Naive B cell (primary cell): ENCODE measurements around the gene CCN2. TPM values are rescaled to one million over a fixed set of nuclear protein-coding genes. Genes with fewer than 3 reads are reported as not detected.
A peak's percentile ranks its signal among the peaks of the same experiment; 100 is the strongest.

Experiments
- ATAC-seq, 2 donors: fragments of 150-1000 bp; cut with Tn5 transposase; 2 replicates each; pipeline ENCODE4 v1.10.0; 2021; ENCODE audit warnings: low read depth in 2 of 2, mild to moderate bottlenecking in 2 of 2, moderate library complexity in 2 of 2
- DNase-seq: peaks from one replicate; pipeline ENCODE4 v3.0.0; 2022
- H3K27ac Mint-ChIP-seq, 6 donors: one replicate each; pipeline ENCODE4 v1.8.0; 2020 to 2022; ENCODE audit warnings: mild to moderate bottlenecking in 6 of 6, mixed read lengths in 6 of 6, moderate library complexity in 5 of 6, inconsistent platforms in 2 of 6
- H3K27me3 Mint-ChIP-seq, 3 donors: one replicate each; pipeline ENCODE4 v1.8.0; 2021 to 2022; ENCODE audit warnings: mixed read lengths in 3 of 3, mild to moderate bottlenecking in 1 of 3
- H3K36me3 Mint-ChIP-seq, 2 donors: one replicate each; pipeline ENCODE4 v1.8.0; 2020 to 2022; ENCODE audit warnings: mixed read lengths in 2 of 2, inconsistent platforms in 1 of 2, mild to moderate bottlenecking in 1 of 2
- H3K4me1 Mint-ChIP-seq, 3 donors: one replicate each; pipeline ENCODE4 v1.8.0; 2020 to 2022; ENCODE audit warnings: mixed read lengths in 3 of 3, inconsistent platforms in 1 of 3, mild to moderate bottlenecking in 1 of 3, moderate library complexity in 1 of 3
- H3K4me3 Mint-ChIP-seq, 8 donors: one replicate each; pipeline ENCODE4 v1.8.0; 2020 to 2022; ENCODE audit warnings: mild to moderate bottlenecking in 8 of 8, mixed read lengths in 8 of 8, moderate library complexity in 8 of 8, inconsistent platforms in 2 of 8
- H3K9me3 Mint-ChIP-seq, 7 donors: one replicate each; pipeline ENCODE4 v1.8.0; 2020 to 2022; ENCODE audit warnings: mixed read lengths in 7 of 7, mild to moderate bottlenecking in 5 of 7, inconsistent platforms in 2 of 7, moderate library complexity in 1 of 7
- polyA plus RNA-seq, 6 donors: library from polyadenylated mRNA; unstranded; fragments of 300-500 nt; fragmentation: Illumina TruSeq; gene quantifications; one replicate each; pipeline ENCODE4 v1.2.3, GENCODE V29; 2021; ENCODE audit warnings: low read depth in 6 of 6

Gene CCN2
- polyA plus RNA-seq, 6 donors from 2014 or later: 1.3 to 7.9 (median 3.5) TPM; not detected in 1

DNA sequence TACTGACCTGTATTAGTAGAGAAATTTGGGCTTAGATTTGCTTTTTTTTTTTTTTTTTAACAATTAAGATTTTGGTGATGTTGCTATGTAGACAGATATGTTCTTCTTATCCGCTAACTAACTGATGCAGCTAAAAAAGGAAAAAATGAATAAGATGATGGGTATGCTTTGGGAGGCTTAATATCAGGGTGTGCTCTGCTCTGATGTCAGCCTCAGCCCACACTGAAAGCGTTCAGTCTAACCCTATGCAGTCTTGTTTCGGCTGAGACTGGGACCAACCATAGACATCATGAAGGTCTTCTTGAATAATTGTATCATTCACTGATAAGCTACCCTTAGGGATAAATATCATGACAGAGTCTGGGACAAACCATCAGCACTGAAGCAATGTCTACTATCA, 6.9 kb upstream of the CCN2 start:
- ATAC-seq: no peak
- H3K4me3 Mint-ChIP-seq: no peak overlapping the region
- no peak overlapping the region for H3K27ac Mint-ChIP-seq
- peaks cover 0 to 15% (median 13%) of the 10 kb centered on the region in 3 donors for H3K27me3 Mint-ChIP-seq
- H3K36me3 Mint-ChIP-seq: no peaks in the 10 kb centered on the region
- no peaks in the 10 kb centered on the region for H3K4me1 Mint-ChIP-seq
- no peak for DNase-seq
- no peaks in the 10 kb centered on the region for H3K9me3 Mint-ChIP-seq

DNA sequence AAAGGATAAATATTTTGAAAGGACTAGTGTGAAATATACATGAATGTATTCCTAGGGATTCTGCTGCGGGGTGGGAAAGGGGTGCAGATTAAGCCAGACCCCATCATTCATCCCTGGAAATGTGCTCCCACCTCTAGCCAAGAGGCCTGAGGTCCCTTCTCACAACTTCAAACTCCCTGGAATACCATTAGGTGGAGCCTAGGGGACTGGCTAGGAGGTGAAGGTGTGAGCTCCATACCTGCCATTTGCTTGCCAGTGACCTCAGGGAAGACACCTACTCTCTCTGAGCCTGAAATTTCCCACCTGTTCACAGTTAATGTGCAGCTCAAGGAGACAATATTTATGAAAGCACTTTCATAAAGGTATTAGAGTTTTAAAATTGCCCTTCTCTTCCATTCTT, 4.7 kb upstream of the CCN2 start:
- Mint-ChIP-seq H3K27ac (no peak overlapping the region), H3K4me3 (no peak overlapping the region), H3K27me3 (peaks cover 0 to 26% (median 25%) of the 10 kb centered on the region in 3 donors), H3K9me3 (no peaks in the 10 kb centered on the region), H3K4me1 (peaks cover 7% of the 10 kb centered on the region in 3 donors), H3K36me3 (no peaks in the 10 kb centered on the region)
- DNase-seq (no peak), ATAC-seq (no peak)

DNA sequence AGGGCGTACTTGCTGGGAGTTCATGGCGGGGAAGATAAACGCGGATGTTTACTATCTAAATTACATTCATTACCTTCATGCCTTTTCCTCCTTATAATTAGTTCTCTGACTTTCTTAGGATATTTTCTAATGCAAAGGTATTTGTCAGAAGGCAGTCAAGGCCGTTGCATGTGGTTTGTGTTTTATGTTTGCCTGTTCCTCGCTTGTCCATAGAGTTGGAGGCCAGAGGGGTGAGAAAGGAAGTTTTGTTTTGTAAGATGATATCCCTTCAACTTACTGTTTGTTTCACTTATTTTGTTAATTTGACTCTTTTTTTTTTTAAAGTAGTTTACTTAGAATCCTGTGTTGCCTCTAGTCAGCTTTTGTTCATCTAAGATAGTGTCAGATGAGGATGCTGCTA, 4.0 kb upstream of the CCN2 start:
- ATAC-seq (no peak), DNase-seq (no peak)
- H3K4me1 Mint-ChIP-seq: peaks cover 10 to 11% (median 10%) of the 10 kb centered on the region in 3 donors
- H3K9me3 Mint-ChIP-seq: no peaks in the 10 kb centered on the region
- no peaks in the 10 kb centered on the region for H3K36me3 Mint-ChIP-seq
- H3K4me3 Mint-ChIP-seq: no peak overlapping the region
- no peak overlapping the region for H3K27ac Mint-ChIP-seq
- H3K27me3 Mint-ChIP-seq: peaks cover 3 to 26% (median 25%) of the 10 kb centered on the region in 3 donors

DNA sequence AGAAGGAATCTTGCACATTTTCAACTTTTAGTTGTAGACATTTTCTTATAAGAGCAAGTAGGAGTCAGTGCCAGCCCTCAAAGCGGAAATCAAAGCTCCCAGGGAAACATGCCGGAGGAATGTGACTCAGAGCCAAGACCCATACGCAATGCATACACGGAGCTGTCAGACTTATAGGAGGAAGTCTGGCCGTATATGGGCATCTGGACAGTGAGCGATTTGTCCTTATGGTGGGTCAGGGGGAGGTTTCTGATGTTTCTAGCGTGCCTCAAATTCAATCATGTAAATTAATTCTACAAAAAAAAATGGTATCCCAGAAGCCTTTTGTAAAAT, 3.6 kb upstream of the CCN2 start:
- peaks cover 5 to 26% (median 25%) of the 10 kb centered on the region in 3 donors for H3K27me3 Mint-ChIP-seq
- H3K27ac Mint-ChIP-seq: no peak overlapping the region
- peaks cover 14 to 15% (median 14%) of the 10 kb centered on the region in 3 donors for H3K4me1 Mint-ChIP-seq
- H3K9me3 Mint-ChIP-seq: no peaks in the 10 kb centered on the region
- H3K36me3 Mint-ChIP-seq: no peaks in the 10 kb centered on the region
- DNase-seq: no peak
- ATAC-seq: no peak
- no peak overlapping the region for H3K4me3 Mint-ChIP-seq

DNA sequence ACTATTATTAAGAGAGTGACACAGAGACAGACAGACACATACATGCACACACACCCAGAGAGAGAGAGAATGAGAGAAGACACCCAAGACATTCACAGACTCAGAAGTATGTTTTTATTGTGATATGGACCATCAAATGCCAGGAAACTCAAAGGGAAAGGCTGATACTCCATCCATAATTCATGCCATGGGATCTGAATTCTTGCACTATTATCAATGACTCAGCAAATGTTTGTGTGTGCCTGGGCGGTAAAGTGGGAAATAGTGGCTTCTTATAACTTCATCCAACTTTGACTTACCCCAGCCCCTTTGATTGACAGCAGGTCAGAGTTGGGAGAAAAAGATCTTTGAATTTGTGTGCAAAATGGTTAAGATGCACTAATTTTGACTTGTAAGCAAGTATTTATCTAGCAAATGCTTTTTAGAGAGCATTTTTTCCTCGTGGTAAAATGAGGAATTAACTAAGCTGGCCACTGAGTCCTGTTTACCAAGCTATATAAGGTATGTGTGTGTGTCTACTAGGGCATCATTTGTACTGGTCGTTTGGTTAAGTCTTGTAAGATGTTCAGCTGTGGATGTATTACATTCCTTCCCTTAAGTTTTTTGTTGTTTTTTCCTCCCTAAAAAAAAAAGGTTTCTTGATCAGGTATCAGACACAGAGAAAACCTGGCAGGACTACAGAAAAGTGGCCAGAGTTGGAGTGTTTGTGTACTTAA, 3.0 kb upstream of the CCN2 start:
- Mint-ChIP-seq H3K4me3 (no peak overlapping the region), H3K9me3 (no peaks in the 10 kb centered on the region), H3K36me3 (no peaks in the 10 kb centered on the region), H3K27me3 (peaks cover 5 to 26% (median 25%) of the 10 kb centered on the region in 3 donors), H3K27ac (no peak overlapping the region), H3K4me1 (peaks cover 14 to 21% (median 19%) of the 10 kb centered on the region in 3 donors)
- ATAC-seq (no peak), DNase-seq (no peak)

DNA sequence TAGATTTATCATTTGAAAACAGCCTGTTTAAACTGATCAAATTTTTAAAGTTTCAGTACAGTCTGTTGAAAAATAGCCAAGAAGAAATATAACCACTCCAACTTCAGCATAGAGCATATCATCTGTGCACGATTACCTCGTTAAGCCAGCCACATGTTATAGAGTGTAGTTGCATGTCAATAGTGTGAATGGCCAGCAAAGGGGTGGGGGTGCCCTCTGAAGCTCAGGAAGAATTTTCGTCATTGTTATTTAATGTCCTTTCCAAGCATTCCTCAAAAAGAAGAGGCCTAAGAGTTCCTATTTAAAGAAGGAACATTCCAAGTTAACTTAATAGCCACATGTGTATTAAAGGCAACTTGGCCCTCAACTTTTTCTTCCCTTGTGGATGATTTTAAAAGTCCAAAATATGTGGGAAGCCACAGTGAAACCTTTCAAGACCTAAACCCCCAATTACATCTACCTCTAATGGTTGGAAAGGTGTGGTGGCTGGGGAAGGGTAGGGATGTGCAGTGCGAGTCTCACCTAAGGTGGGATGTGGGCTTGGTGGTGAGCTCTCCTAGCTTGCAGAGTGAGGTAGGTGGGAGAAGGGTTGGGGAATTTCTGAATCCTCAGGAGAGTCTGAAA, 1.8 kb upstream of the CCN2 start:
- H3K27ac Mint-ChIP-seq: no peak overlapping the region
- H3K36me3 Mint-ChIP-seq: no peaks in the 10 kb centered on the region

DNA sequence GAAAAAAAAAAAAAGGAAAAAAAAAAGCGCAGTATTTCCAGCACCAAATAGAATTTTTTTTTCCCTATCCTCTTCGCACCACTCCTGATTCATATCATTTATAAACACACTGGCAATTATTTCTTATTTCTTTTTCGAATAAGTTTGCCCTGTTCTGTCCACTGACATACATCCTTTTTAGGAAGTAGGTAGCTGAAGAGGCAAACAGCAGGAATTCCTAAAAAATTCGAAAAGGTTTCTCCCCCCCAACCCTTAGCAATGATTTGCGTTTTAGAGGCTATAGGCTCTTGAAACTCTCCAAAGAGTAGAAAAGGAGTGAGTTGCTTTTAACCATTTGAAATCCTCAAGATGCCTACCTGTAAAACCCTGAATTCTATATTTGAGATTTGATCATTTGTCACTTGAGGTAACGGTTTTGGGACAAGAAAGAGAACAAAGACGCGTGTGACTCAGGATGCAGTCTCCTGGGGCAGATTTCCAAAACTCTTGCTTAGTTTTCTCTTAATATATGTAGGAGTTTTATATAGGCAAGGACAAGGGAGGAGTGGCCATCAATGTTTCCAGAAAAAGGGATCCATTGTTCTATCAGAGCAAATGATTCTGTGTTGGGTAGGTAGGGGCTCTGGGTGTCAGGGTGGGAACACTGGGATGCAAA, 531 bp upstream of the CCN2 start:
- Mint-ChIP-seq H3K27me3 (peaks cover 5 to 26% (median 25%) of the 10 kb centered on the region in 3 donors), H3K27ac (peak overlapping the region in 1 of 6 donors; percentile 21), H3K9me3 (no peaks in the 10 kb centered on the region), H3K4me1 (peaks cover 16 to 28% (median 22%) of the 10 kb centered on the region in 3 donors), H3K36me3 (no peaks in the 10 kb centered on the region), H3K4me3 (peak overlapping the region; percentile 86 to 94 (median 88))
- DNase-seq (no peak), ATAC-seq (no peak)

More for the DNA sequence above, 1.8 kb upstream of the CCN2 start:
- Mint-ChIP-seq H3K4me3 (peak overlapping the region in 1 of 8 donors; percentile 89), H3K9me3 (no peaks in the 10 kb centered on the region), H3K4me1 (peaks cover 14 to 24% (median 20%) of the 10 kb centered on the region in 3 donors), H3K27me3 (peaks cover 5 to 26% (median 25%) of the 10 kb centered on the region in 3 donors)
- DNase-seq (no peak), ATAC-seq (no peak)

DNA sequence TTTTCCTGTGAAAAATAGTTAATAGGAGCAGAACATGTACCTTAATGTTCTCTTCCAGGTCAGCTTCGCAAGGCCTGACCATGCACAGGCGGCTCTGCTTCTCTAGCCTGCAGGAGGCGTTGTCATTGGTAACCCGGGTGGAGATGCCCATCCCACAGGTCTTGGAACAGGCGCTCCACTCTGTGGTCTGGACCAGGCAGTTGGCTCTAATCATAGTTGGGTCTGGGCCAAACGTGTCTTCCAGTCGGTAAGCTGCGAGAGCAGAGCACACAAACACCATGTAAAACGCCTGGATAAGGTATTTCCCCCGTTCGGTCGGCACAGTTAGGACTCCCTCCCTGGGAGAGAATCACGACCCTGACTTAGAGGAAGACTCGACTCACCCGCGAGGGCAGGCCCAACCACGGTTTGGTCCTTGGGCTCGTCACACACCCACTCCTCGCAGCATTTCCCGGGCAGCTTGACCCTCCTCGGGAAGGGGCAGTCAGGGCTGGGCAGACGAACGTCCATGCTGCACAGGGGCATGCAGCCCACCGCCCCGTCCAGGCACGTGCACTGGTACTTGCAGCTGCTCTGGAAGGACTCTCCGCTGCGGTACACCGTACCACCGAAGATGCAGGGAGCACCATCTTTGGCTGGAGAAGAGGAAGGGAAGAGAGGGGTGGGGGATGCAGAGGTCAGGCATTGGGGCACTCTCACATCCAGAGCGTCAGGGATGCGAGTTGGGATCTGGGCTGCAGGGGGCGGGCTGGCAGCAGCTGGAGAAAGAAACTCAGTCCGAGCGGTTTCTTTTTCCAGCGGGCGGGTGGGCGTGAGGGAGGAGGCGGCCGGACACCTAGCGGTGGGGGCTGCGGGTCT, 1.0 kb downstream of the CCN2 start:
- H3K4me3 Mint-ChIP-seq: peak overlapping the region; percentile 88 to 96 (median 92)
- no peaks in the 10 kb centered on the region for H3K9me3 Mint-ChIP-seq
- peak; percentile 64 to 67 for ATAC-seq
- no peaks in the 10 kb centered on the region for H3K36me3 Mint-ChIP-seq
- H3K4me1 Mint-ChIP-seq: peaks cover 21 to 33% (median 27%) of the 10 kb centered on the region in 3 donors
- DNase-seq: peak; percentile 29
- H3K27ac Mint-ChIP-seq: peak overlapping the region in 2 of 6 donors; percentile 34 to 92
- peaks cover 5 to 26% (median 19%) of the 10 kb centered on the region in 3 donors for H3K27me3 Mint-ChIP-seq

DNA sequence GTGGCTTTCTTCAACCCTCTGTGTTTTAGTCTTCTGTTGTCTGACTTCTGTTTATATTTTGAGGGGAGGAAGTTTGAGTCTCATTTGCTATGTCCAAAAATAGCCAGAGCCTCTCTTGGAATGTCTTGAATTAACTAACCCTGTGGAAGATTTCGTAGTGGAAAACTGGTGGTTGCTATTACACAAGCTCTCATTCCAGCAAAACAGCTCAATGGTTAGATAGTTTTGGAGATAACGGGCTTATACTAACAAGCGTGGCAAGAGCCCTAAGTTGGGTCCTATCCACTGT, 1.6 kb downstream of the CCN2 start:
- H3K9me3 Mint-ChIP-seq: no peaks in the 10 kb centered on the region
- no peak overlapping the region for H3K27ac Mint-ChIP-seq
- ATAC-seq (no peak), DNase-seq (no peak)
- no peaks in the 10 kb centered on the region for H3K36me3 Mint-ChIP-seq
- peaks cover 5 to 25% (median 17%) of the 10 kb centered on the region in 3 donors for H3K27me3 Mint-ChIP-seq
- H3K4me1 Mint-ChIP-seq: peaks cover 21 to 33% (median 27%) of the 10 kb centered on the region in 3 donors
- peak overlapping the region; percentile 88 to 96 (median 92) for H3K4me3 Mint-ChIP-seq

DNA sequence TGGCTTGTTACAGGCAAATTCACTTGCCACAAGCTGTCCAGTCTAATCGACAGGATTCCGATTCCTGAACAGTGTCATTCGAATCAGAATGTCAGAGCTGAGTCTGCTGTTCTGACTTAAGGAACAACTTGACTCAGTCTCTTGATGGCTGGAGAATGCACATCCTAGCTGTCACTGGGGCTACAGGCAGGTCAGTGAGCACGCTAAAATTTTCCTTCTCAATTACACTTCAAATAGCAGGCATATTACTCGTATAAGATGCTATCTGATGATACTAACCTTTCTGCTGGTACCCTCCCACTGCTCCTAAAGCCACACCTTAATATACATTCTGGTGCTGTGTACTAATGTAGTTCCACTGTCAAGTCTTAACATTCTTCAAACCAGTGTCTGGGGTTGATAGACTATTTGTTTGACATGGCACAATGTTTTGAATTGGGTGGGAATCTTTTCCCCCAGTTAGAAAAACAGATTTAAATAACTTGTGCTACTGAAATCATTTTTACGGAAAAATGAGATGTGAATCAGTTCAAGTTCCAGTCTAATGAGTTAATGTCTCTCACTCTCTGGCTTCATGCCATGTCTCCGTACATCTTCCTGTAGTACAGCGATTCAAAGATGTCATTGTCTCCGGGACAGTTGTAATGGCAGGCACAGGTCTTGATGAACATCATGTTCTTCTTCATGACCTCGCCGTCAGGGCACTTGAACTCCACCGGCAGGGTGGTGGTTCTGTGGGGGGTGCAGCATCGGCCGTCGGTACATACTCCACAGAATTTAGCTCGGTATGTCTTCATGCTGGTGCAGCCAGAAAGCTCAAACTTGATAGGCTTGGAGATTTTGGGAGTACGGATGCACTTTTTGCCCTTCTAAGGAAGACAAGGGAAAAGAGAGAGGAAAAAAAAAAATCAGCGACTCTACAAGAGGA, 2.2 kb downstream of the CCN2 start:
- H3K36me3 Mint-ChIP-seq: no peaks in the 10 kb centered on the region
- peaks cover 5 to 19% (median 14%) of the 10 kb centered on the region in 3 donors for H3K27me3 Mint-ChIP-seq
- DNase-seq (no peak), ATAC-seq (no peak)
- peaks cover 21 to 33% (median 27%) of the 10 kb centered on the region in 3 donors for H3K4me1 Mint-ChIP-seq
- H3K9me3 Mint-ChIP-seq: no peaks in the 10 kb centered on the region
- H3K4me3 Mint-ChIP-seq: peak overlapping the region; percentile 7 to 96 (median 91)
- H3K27ac Mint-ChIP-seq: no peak overlapping the region

DNA sequence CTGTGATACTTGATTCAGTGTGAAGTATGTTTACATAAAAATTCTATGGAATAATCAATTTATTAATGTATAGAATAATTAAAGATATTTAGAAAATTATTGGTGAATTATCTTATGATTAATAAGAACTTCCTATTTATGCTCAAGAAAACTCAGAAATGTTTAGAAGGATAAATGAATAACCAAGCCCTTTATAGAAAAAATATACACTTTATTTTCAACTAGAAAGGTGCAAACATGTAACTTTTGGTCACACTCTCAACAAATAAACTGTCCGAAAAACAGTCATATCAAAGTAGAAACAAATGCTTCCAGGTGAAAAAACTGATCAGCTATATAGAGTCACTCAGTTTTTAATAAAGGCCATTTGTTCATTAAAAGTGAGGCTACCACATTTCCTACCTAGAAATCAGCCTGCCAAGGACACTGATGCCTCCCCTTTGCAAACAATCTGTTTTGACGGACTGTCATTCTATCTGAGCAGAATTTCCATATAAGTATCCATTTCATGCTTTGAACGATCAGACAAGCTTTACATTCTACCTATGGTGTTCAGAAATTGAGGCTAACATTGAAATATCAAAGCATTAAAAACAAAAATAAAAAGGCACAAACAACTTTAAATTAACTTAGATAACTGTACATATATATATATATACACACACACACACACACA, 3.0 kb downstream of the CCN2 start:
- Mint-ChIP-seq H3K36me3 (no peaks in the 10 kb centered on the region), H3K4me3 (peak overlapping the region in 1 of 8 donors; percentile 88), H3K4me1 (peaks cover 21 to 33% (median 27%) of the 10 kb centered on the region in 3 donors), H3K9me3 (no peaks in the 10 kb centered on the region), H3K27me3 (peaks cover 5 to 13% (median 10%) of the 10 kb centered on the region in 3 donors), H3K27ac (no peak overlapping the region)
- no peak for ATAC-seq
- no peak for DNase-seq
